Measurements from ENCODE around the gene LRRC55. TPM values are rescaled to one million over a fixed set of nuclear protein-coding genes. Genes with fewer than 3 reads are reported as not detected.

The LRRC55 gene
- total RNA-seq, 4 donors from 2014 or later: 0.13 TPM; not detected in 3

DNA sequence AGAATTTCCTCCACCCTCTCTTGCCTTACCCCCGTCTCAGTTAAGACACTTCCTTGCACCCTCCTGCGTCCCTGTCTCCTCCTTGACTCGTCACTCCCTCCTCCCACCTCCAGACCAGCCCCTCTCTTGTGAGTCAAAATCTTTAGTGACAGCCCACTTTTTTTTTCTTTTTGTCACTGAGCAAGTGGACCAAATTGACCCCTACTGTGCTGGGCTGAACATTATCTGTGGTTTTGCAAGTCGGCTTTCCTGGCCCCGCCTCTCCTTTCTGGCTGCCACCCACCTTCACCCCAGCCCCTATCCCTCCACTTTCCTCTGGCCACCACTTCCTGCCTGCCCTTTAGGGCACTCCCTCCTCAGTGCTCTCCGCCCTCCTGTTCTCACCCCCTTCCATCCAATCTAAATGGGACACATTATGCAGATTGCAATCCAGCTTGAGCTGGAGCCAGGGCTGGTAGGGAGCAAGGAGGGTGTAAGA, 55.5 kb downstream of the LRRC55 start, which contains the start of gene APLNR:
TSS of gene APLNR (minus strand) at position 47 of the 478 bp plus-strand sequence. CDS start 246 bp downstream, outside the sequence.
- no peak for TF ChIP-seq POLR2A (IDR thresholded peaks at IDR 0.05)
- TF ChIP-seq, protein P1, sequence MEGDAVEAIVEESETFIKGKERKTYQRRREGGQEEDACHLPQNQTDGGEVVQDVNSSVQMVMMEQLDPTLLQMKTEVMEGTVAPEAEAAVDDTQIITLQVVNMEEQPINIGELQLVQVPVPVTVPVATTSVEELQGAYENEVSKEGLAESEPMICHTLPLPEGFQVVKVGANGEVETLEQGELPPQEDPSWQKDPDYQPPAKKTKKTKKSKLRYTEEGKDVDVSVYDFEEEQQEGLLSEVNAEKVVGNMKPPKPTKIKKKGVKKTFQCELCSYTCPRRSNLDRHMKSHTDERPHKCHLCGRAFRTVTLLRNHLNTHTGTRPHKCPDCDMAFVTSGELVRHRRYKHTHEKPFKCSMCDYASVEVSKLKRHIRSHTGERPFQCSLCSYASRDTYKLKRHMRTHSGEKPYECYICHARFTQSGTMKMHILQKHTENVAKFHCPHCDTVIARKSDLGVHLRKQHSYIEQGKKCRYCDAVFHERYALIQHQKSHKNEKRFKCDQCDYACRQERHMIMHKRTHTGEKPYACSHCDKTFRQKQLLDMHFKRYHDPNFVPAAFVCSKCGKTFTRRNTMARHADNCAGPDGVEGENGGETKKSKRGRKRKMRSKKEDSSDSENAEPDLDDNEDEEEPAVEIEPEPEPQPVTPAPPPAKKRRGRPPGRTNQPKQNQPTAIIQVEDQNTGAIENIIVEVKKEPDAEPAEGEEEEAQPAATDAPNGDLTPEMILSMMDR (IDR thresholded peaks at IDR 0.05): no peak
- Histone ChIP-seq H3K27me3 (no peaks in the 10 kb centered on the region), H3K36me3 (no peaks in the 10 kb centered on the region), H3K9me3 (no peaks in the 10 kb centered on the region), H3K27ac (peak within 1 kb of the TSS in 1 of 4 donors; percentile 3), H3K4me3 (no peak within 1 kb of the TSS), H3K4me1 (no peaks in the 10 kb centered on the region)
- DNase-seq: no peak

DNA sequence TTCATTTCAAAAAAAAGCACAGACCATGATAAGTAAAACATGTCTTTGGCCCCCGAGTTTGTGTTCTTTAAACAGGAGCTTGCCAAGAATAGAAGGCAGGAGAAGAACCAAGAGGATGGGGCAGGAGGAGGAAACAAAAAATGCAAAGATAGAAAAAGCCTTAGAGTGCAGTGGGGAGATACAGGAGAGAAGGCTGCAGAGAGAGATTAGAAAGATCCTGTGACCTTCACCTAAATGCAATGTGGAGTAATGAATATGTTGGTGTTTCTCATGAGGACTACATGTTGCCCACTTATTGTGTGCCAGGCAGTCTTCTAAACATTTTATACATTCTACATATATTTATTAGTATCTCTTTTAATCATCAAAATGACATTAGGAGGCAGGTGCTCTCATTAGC, 57.6 kb downstream of the LRRC55 start:
- Histone ChIP-seq H3K36me3 (no peaks in the 10 kb centered on the region), H3K27me3 (no peaks in the 10 kb centered on the region), H3K9me3 (no peaks in the 10 kb centered on the region)

DNA sequence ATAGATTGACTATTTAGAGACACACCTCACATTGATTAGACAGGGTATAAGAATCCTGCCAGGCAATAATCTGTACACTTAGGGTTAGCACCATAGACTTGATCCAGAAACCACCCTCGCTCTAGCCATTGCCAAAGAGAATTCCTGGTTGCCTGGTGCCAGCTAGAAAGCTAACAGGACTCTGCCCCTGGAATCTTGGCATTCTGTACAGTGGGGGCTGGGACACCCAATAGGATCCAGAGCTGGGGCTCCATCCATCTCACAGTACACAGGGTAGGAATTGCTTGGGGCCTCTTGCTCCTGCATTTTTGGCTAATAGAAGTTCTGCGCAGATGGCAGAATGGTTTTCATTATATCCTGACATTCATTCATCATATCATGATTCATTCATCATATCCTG, 58.3 kb downstream of the LRRC55 start:
- Histone ChIP-seq H3K27me3 (no peaks in the 10 kb centered on the region), H3K4me3 (no peak overlapping the region), H3K36me3 (no peaks in the 10 kb centered on the region), H3K27ac (no peak overlapping the region), H3K9me3 (no peaks in the 10 kb centered on the region), H3K4me1 (no peaks in the 10 kb centered on the region)
- DNase-seq: no peak
- no peak for TF ChIP-seq POLR2A (IDR thresholded peaks at IDR 0.05)
- TF ChIP-seq, protein P1 (IDR thresholded peaks at IDR 0.05): no peak

More for the DNA sequence above, 57.6 kb downstream of the LRRC55 start:
- no peak for TF ChIP-seq POLR2A (IDR thresholded peaks at IDR 0.05)
- TF ChIP-seq, protein P1 (IDR thresholded peaks at IDR 0.05): no peak
- no peak for DNase-seq
- Histone ChIP-seq H3K4me1 (no peaks in the 10 kb centered on the region), H3K4me3 (no peak overlapping the region), H3K27ac (no peak overlapping the region)

DNA sequence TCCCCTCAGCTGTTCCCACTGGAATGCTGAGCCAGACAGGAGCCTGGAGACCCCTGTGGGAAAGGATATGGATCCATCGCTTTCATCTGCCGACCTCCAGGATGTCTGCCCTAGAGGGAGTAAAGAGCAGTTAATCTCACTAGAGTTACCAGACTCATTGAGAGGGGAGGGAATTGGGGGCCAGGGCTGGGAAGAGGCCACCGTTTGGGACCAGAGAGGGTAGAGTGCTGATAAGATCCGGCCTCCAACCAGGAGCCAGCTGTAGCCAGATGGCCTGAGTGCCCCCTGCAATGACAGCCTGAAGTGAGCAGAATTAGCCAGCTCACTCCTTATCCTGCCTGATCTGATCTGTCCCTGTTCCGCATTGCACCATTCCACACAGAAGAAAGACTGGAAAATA, 59.0 kb downstream of the LRRC55 start:
- Histone ChIP-seq H3K36me3 (no peaks in the 10 kb centered on the region), H3K4me1 (no peaks in the 10 kb centered on the region), H3K27me3 (no peaks in the 10 kb centered on the region), H3K9me3 (no peaks in the 10 kb centered on the region), H3K4me3 (no peak overlapping the region), H3K27ac (no peak overlapping the region)
- no peak for DNase-seq
- no peak for TF ChIP-seq POLR2A (IDR thresholded peaks at IDR 0.05)
- TF ChIP-seq, protein P1 (IDR thresholded peaks at IDR 0.05): no peak

Other genes with a start within 250 kb of the LRRC55 start
- gene OR5AK2, start 193.0 kb upstream of the LRRC55 start, total RNA-seq: not detected
- gene APLNR, start 55.3 kb downstream of the LRRC55 start, total RNA-seq: 1 to 10 TPM in 1 of 4 donors, under 1 TPM in 3; 0.18 to 1.1 (median 0.65) TPM
- 100 to 1,000 TPM in 3 of 4 donors, 10 to 100 TPM in 1; 91.8 to 156 (median 139) TPM for gene TNKS1BP1, start 143.0 kb downstream of the LRRC55 start, total RNA-seq
- 100 to 1,000 TPM in 1 of 4 donors, 10 to 100 TPM in 3; 39.9 to 106 (median 50.6) TPM for gene SSRP1, start 153.9 kb downstream of the LRRC55 start, total RNA-seq
- gene P2RX3, start 156.4 kb downstream of the LRRC55 start, total RNA-seq: under 1 TPM in 1 of 4 donors, not detected in 3; 0.80 TPM
- not detected for gene PRG3, start 199.2 kb downstream of the LRRC55 start, total RNA-seq
- gene PRG2, start 208.7 kb downstream of the LRRC55 start, total RNA-seq: not detected
- gene SLC43A3, start 245.2 kb downstream of the LRRC55 start, total RNA-seq: 10 to 100 TPM in 3 of 4 donors, 1 to 10 TPM in 1; 5.1 to 38.8 (median 17.6) TPM